LNCaP clone FGC (cell line): Measurements from ENCODE around the gene WDR53.
"Not testable (repeated sequence)": the region's sequence is repeated elsewhere in the genome, so short reads cannot be mapped to it uniquely, and the experiment has no call there.

Source experiments
- DNase-seq: peaks from one replicate; pipeline ENCODE4 v3.0.0-alpha.2; 2011; ENCODE audit warnings: low read depth
- H3K4me3 ChIP-seq: 2 replicates; pipeline ENCODE4 v1.5.1; 2011; ENCODE audit warnings: mild to moderate bottlenecking, low read depth, low read length, control low read depth
- CTCF ChIP-seq: IDR thresholded peaks from 2 replicates; pipeline ENCODE4 v1.5.1; 2012; ENCODE audit warnings: mild to moderate bottlenecking; ENCODE audit not compliant: control insufficient read depth, insufficient read depth; ENCODE audit errors: extremely low read depth

WDR53 gene

GRCh38 chr3:196590279-196590678, 21.9 kb upstream of the WDR53 start:
- TF ChIP-seq CTCF: no peak
- no peak for DNase-seq

DNA sequence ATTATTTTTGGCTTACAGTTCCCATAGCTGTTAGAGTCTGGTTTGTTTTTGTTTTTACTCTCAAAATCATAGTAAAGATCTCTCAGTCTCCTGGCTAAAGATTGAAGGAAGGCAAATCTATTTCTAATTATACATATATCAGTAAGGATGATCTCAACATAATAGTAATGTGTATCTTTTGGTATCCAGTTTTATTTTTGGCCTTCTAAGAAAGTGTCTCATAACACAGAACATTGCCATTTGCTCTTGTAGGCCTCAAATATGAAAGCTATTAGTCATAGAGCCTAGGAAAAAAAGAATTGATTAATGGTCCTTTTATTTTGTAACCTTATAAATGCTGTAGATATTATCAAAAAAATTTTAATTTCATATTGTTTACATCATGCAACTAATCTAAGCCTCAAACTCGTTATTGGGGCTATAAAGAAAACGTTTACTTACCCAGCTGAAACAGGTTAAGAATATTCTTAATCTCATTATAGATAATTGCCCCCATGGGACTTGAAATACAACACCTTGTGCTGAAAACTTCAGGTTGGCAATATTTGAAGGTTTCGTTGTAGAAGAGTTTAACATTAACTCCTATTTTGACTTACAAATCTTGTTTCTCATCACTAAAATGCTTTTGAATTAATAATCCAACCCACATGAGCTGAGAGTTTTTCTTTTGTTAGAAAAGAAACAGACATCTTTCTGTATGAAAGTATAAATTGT, 16.8 kb upstream of the WDR53 start:
- no peak overlapping the region for H3K4me3 ChIP-seq
- TF ChIP-seq CTCF: no peak
- no peak for DNase-seq

More at GRCh38 chr3:196590279-196590678, 21.9 kb upstream of the WDR53 start:
- no peak overlapping the region for H3K4me3 ChIP-seq

- H3K4me3 ChIP-seq: no peak overlapping the region
- no peak for DNase-seq
- no peak for TF ChIP-seq CTCF
Measured at GRCh38 chr3:196572389-196572788, 4.0 kb upstream of the WDR53 start.

DNA sequence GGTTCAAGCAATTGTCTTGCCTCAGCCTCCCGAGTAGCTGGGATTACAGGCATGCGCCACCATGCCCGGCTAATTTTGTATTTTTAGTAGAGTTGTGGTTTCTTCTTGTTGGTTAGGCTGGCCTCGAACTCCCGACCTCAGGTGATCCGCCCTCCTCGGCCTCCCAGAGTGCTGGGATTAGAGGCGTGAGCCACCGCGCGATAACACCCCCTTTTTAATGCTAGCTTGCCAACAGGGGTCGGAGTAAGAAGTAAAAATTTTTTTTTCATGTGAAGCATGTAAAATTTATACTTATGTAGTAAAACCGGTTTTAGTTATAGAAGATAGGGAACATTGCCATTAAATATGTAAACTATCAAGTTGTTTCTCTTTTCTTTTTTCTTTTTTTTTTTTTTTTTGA, 2.0 kb upstream of the WDR53 start:
- H3K4me3 ChIP-seq: peak overlapping the region; percentile 98; the same call in 1 of the 2 replicates
- not testable (repeated sequence) for DNase-seq

DNA sequence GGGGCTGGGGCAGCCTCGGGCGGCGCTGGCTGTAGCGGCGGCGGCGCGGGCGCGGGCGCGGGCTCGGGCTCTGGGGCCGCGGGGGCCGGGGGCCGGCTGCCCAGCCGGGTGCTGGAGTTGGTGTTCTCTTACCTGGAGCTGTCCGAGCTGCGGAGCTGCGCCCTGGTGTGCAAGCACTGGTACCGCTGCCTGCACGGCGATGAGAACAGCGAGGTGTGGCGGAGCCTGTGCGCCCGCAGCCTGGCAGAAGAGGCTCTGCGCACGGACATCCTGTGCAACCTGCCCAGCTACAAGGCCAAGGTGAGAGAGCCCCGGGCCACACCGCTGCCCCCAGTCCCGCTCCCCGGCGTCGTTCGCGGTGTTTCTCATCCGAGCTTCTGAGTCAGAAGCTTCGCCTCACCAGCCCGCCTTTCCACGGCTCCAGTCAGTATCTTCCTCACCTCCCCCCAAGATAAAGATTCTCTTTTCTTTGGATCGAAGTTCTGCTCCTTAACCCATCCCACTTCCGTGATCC, 706 bp upstream of the WDR53 start:
- H3K4me3 ChIP-seq: peak overlapping the region; percentile 98
- TF ChIP-seq CTCF: no peak
- DNase-seq: no peak

DNA sequence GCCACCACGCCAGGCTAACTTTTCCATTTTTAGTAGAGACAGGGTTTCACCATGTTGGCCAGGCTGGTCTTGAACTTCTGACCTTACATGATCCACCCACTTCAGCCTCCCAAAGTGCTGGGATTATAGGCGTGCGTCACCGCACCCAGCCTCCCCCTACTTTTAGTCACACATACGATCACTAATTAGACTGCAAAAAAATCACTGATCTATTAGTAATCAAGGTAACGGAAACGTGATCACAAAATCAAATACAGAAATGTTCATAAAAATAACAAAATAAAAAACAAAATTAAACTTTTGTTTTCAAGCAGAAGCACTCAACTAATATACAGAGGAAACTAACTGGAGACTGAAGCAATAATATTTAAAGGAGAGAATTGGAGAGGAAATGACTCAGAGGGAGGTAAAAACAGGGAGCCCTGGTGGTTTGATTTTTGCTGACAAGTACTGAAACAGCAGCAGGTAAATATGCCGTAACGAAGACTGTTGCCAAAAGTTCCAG, 4.6 kb downstream of the WDR53 start:
- TF ChIP-seq CTCF: no peak
- no peak for DNase-seq
- no peak overlapping the region for H3K4me3 ChIP-seq

DNA sequence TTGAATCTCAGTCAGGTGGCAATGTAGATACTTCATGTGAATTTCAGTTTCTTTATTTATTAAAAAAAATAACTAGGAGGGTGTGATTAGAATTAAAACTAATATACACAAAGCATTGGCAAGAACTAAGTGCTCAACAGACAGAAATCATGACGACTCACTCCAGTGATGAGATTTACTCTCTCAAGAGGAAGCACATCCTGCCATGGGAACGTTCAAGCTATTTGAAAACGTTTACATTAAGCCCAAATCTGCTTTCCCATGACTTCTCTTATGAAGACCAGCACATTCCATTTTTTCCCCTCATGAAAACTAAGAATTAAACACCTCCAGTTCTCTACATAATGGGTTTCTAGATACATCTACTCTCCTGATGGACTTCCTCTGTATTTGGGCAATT, 8.5 kb downstream of the WDR53 start:
- TF ChIP-seq CTCF: no peak
- no peak for DNase-seq
- no peak overlapping the region for H3K4me3 ChIP-seq
